ENCODE measurements around the gene ANKRD35. TPM values are rescaled to one million over a fixed set of nuclear protein-coding genes. Genes with fewer than 3 reads are reported as not detected.

ANKRD35 gene
- total and polyA plus RNA-seq, 9 of the 15 experiments (the other 6 are each of a cell fraction or from before 2014, with no cell fraction given) = 0.07 to 0.14 (median 0.07) TPM; not detected in 5

DNA sequence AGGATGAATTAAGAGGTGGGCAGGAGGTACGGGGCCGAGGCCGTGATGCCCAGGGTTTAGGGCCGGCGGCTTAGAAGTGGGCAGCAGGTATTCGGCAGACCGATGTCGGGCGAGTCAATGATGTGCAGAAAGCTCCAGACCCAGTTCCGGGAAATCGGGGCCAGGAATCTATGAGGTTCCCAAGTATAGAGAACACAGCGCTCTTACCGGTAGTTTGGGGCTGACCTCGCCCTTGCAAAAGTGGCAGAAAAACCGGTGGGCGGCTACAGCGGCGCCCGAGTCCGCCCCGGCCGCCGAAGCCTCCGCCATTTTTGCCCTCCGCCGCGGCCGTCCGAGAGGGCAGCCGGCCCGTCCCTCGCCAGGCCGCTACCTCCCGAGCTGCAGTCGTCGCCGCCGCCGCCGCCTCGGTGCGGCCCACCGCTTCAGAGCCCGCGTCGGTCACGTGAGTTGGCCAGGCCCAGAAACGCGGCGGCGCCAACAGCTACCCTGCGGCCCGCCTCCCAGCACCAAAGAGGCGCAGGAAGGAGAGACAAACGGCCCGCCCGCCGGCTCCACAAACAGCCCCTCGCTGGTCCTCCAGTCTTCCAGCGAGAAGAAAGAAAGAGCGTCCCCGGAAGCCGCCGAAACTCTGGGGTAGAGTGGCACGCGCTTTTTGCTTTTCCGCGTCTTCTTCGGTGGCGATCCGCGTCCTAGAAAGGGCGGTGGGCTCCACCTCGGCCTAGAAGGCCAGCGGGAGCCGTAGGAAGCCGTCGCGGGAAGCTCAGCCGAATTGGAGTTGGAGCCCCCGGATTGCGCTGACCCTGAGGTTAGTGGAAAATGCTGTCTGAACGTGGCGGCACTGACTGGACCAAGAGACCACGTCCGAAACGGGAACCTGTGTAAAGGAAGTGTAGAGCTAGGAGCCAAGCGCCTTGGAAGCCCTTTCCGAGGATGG is 61.8 kb downstream of the ANKRD35 start, which contains the start of the genes POLR3C and RNF115 (continued):
- TF ChIP-seq, protein P1, sequence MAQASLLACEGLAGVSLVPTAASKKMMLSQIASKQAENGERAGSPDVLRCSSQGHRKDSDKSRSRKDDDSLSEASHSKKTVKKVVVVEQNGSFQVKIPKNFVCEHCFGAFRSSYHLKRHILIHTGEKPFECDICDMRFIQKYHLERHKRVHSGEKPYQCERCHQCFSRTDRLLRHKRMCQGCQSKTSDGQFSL (CRISPR knock-in tag; IDR thresholded peaks at IDR 0.05) = no peak; the same call in 1 of the 2 replicates
- TF ChIP-seq, protein P1 (tag; IDR thresholded peaks at IDR 0.05) = no peak
- no peak for TF ChIP-seq ZNF263 (CRISPR knock-in tag; IDR thresholded peaks at IDR 0.05; ENCODE audit: borderline replicate concordance)
- no peak for TF ChIP-seq KLF6 (CRISPR knock-in tag; IDR thresholded peaks at IDR 0.05; ENCODE audit: borderline replicate concordance)
- TF ChIP-seq CAMTA2 (CRISPR knock-in tag; conservative IDR thresholded peaks at IDR 0.05) = no peak
- TF ChIP-seq TAF15 (IDR thresholded peaks at IDR 0.05; ENCODE audit: low read depth, low read length) = no peak
- 0 out of 2 replicates have a peak, but pooled peaks have one; percentile 31 for TF ChIP-seq TGIF2 (CRISPR knock-in tag; IDR thresholded peaks at IDR 0.05)
- no peak for TF ChIP-seq FOS (IDR thresholded peaks at IDR 0.05; ENCODE audit: extremely low read depth, insufficient read length)
- TF ChIP-seq, protein P2, sequence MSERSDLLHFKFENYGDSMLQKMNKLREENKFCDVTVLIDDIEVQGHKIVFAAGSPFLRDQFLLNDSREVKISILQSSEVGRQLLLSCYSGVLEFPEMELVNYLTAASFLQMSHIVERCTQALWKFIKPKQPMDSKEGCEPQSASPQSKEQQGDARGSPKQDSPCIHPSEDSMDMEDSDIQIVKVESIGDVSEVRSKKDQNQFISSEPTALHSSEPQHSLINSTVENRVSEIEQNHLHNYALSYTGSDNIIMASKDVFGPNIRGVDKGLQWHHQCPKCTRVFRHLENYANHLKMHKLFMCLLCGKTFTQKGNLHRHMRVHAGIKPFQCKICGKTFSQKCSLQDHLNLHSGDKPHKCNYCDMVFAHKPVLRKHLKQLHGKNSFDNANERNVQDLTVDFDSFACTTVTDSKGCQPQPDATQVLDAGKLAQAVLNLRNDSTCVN (CRISPR knock-in tag; IDR thresholded peaks at IDR 0.05) = no peak
- no peak for TF ChIP-seq IFI16 (CRISPR knock-in tag; IDR thresholded peaks at IDR 0.05)
- no peak for TF ChIP-seq ZNF77 (CRISPR knock-in tag; IDR thresholded peaks at IDR 0.05)
- no peak for TF ChIP-seq KAT8 (IDR thresholded peaks at IDR 0.05; ENCODE audit: low read depth)
- no peak for TF ChIP-seq ZNF217 (CRISPR knock-in tag; IDR thresholded peaks at IDR 0.05)
- peak; percentile 45 for TF ChIP-seq HNRNPLL (IDR thresholded peaks at IDR 0.05; ENCODE audit: low read depth, low read length, poor library complexity, severe bottlenecking)
- TF ChIP-seq, protein P3, sequence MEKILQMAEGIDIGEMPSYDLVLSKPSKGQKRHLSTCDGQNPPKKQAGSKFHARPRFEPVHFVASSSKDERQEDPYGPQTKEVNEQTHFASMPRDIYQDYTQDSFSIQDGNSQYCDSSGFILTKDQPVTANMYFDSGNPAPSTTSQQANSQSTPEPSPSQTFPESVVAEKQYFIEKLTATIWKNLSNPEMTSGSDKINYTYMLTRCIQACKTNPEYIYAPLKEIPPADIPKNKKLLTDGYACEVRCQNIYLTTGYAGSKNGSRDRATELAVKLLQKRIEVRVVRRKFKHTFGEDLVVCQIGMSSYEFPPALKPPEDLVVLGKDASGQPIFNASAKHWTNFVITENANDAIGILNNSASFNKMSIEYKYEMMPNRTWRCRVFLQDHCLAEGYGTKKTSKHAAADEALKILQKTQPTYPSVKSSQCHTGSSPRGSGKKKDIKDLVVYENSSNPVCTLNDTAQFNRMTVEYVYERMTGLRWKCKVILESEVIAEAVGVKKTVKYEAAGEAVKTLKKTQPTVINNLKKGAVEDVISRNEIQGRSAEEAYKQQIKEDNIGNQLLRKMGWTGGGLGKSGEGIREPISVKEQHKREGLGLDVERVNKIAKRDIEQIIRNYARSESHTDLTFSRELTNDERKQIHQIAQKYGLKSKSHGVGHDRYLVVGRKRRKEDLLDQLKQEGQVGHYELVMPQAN (IDR thresholded peaks at IDR 0.05; ENCODE audit: borderline replicate concordance) = peak; percentile 90
- TF ChIP-seq NCOA6 (IDR thresholded peaks at IDR 0.05) = no peak
- TF ChIP-seq, protein P4, sequence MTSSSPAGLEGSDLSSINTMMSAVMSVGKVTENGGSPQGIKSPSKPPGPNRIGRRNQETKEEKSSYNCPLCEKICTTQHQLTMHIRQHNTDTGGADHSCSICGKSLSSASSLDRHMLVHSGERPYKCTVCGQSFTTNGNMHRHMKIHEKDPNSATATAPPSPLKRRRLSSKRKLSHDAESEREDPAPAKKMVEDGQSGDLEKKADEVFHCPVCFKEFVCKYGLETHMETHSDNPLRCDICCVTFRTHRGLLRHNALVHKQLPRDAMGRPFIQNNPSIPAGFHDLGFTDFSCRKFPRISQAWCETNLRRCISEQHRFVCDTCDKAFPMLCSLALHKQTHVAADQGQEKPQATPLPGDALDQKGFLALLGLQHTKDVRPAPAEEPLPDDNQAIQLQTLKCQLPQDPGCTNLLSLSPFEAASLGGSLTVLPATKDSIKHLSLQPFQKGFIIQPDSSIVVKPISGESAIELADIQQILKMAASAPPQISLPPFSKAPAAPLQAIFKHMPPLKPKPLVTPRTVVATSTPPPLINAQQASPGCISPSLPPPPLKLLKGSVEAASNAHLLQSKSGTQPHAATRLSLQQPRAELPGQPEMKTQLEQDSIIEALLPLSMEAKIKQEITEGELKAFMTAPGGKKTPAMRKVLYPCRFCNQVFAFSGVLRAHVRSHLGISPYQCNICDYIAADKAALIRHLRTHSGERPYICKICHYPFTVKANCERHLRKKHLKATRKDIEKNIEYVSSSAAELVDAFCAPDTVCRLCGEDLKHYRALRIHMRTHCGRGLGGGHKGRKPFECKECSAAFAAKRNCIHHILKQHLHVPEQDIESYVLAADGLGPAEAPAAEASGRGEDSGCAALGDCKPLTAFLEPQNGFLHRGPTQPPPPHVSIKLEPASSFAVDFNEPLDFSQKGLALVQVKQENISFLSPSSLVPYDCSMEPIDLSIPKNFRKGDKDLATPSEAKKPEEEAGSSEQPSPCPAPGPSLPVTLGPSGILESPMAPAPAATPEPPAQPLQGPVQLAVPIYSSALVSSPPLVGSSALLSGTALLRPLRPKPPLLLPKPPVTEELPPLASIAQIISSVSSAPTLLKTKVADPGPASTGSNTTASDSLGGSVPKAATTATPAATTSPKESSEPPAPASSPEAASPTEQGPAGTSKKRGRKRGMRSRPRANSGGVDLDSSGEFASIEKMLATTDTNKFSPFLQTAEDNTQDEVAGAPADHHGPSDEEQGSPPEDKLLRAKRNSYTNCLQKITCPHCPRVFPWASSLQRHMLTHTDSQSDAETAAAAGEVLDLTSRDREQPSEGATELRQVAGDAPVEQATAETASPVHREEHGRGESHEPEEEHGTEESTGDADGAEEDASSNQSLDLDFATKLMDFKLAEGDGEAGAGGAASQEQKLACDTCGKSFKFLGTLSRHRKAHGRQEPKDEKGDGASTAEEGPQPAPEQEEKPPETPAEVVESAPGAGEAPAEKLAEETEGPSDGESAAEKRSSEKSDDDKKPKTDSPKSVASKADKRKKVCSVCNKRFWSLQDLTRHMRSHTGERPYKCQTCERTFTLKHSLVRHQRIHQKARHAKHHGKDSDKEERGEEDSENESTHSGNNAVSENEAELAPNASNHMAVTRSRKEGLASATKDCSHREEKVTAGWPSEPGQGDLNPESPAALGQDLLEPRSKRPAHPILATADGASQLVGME (CRISPR knock-in tag; IDR thresholded peaks at IDR 0.05) = peak; percentile 65; the same call in 1 of the 2 replicates
- no peak for TF ChIP-seq NELFE (IDR thresholded peaks at IDR 0.05; ENCODE audit: insufficient read depth, insufficient read length)
